Stimulated activated CD8-positive, alpha-beta memory T cell treated with anti-CD3 and anti-CD28 coated beads, Interleukin-15, amount 100 ng/mL, for 1 hour (primary cell): Measurements from ENCODE around the gene NUP214.

ENCODE experiments used
- DNase-seq: peaks from one replicate; pipeline ENCODE4 v3.0.0-alpha.2; 2020; ENCODE audit warnings: low read depth

The NUP214 gene

DNA sequence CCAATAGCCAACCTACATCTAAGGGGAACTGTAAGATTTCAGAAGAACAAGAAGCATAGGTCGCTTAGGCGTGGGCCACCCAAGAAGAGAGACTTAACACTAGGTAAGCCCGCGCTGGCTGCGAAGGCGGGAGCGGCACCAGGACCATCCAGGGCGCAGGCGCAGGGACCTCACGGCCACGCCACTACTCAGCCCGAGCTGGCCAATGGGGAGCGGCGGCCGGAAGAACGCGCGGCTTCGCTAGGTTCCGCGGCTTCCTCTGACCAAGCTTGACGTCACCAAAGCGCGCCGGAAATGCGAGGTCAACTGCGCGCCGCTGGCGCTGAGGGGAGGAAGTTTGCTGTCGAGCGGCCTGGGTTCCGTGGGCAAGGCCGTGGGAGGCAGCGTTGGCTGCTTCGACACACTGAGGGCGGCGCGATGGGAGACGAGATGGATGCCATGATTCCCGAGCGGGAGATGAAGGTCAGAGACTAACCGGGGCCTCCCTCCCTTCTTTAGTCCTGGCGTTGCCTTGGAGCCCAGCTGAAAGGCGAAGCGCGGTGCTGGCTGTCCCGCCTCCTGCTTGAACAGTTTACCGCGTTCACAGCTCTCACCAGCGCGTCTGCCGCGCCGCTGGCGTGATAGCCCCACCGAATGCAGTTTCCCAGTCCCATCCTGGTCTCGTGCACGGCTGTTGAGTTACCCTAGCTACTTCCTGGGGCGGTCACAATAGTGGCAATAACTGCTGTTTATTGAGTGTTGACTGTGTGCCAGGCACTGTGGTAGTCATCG is at the start of gene NUP214:
Gene NUP214 (plus strand): TSS at position 299 of the 771 bp plus-strand sequence. CDS start 119 bp downstream, at position 418.
- DNase-seq: peak; percentile 100

GRCh38 chr9:131076347-131077195 is 48.8 kb upstream of the NUP214 start:
- no peak for DNase-seq

- DNase-seq: no peak
Observed at GRCh38 chr9:131078427-131079366, 46.7 kb upstream of the NUP214 start.

- no peak for DNase-seq
Observed at GRCh38 chr9:131080589-131080988, 44.8 kb upstream of the NUP214 start.

GRCh38 chr9:131081868-131082267 is 43.5 kb upstream of the NUP214 start:
- no peak for DNase-seq

DNA sequence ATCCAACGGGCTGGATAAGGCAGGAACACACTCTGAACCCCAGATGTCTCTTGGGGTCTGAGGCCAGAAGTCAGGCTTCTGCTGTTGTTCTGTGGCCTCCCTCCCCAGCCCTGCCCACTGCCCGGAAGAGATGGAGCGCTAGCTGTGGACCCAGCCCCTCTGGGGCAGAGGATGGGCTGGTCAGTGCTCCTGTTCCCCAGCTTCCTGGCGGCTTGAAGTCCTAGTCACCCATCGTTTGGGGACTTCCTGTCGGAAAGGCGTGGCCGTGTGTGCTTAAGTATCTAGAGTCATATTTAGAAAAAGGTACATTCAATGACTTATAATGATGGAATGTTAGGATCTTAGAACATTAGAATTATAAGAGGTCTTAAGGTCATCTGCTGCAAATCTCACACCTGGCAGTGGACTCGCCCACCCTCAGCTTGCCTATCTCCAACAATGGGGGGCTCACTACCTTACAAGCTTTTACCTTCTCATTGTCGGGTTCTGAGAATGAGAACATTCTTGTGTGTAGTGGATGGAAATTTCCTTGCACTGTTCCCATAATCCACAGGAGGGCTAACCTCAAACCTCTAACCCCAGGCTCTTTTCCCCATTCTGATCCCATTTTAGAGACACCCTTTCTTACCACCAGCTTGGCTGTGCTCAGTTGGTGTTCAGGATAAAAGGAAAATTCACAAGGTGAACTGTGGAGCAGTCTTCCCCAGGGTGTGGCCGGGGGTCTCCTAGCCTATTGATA is 42.4 kb upstream of the NUP214 start:
- DNase-seq: no peak

- DNase-seq: no peak
Observed at GRCh38 chr9:131084661-131085369, 40.6 kb upstream of the NUP214 start.

DNA sequence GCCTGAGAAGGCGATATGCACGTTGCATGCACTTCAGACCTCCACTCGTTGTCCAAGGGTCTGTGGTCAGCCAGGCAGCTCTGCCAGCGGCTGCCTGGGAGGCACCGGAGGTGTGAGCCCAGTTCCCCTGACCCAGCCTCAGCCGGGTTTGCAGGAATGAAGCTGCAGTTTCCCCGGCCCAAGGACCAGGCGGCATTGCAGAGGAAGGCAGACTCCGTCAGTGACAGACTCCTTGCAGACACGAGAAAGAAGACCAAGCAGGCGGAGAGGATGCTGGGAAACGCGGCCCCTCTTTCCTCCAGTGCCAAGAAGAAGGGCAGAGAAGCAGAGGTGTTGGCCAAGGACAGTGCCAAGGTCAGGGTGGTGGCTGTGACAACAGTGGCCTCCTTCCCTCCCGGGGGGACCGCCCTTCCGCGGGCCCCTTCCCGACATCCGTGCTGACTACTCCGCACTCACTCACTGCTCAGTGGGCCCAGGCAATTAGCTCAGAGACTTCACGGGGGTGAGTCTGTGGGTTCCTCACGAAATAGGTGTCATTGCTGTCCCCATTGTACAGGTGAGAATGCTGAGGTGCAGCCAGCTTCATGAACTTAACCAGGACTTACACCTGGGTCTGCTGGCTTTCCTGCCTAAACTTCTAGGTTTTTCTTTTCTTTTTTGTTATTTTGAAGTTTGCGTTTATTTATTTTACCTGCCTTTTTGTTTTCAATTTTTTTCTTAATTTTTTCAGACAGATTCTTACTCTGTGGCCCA is 39.8 kb upstream of the NUP214 start:
- DNase-seq: no peak

DNA sequence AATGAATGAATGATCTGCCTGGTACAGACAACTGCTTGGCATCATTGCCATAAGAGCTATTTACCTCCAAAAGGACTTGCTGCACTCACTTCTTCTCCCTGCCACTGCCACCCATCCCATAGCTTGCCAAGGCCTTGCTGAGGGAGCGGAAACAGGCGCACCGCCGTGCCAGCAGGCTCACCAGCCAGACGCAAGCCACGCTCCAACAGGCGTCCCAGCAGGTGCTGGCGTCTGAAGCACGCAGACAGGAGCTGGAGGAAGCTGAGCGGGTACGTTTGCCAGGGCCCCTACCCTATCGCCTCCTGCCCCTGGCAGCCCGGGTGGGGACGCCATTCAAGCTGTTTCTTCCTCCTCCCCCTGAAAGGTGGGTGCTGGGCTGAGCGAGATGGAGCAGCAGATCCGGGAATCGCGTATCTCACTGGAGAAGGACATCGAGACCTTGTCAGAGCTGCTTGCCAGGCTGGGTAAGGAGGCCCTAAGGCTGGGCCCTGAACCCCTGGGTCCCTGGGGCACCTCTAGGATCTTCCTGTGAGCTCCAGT is 38.0 kb upstream of the NUP214 start:
- no peak for DNase-seq

- no peak for DNase-seq
Observed at GRCh38 chr9:131090025-131090787, 35.2 kb upstream of the NUP214 start.

GRCh38 chr9:131091352-131091992 is 33.9 kb upstream of the NUP214 start:
- no peak for DNase-seq

GRCh38 chr9:131092030-131092429 is 33.4 kb upstream of the NUP214 start:
- no peak for DNase-seq

GRCh38 chr9:131092548-131093440 is 32.6 kb upstream of the NUP214 start:
- no peak for DNase-seq

GRCh38 chr9:131094015-131094414 is 31.4 kb upstream of the NUP214 start:
- DNase-seq: no peak

DNA sequence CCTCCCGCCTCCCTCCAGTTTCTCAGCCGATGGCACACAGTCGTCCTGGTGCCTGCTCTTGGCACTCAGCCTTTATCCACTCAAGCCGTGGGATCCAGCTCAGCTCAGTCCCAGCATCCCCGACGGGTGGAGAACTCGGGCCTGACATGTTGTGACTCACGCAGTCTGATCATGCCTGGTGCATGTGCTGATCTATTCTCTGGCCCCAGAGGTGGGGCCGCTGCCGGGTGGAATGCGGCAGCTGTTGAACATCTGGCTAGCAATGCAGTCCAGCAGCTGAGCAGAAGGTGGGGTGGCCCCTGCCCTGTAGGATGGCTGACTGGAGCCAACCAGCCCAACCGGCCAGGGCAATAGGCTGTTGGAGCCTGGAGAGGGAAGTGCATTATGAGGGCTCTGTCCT is 30.8 kb upstream of the NUP214 start:
- no peak for DNase-seq

DNA sequence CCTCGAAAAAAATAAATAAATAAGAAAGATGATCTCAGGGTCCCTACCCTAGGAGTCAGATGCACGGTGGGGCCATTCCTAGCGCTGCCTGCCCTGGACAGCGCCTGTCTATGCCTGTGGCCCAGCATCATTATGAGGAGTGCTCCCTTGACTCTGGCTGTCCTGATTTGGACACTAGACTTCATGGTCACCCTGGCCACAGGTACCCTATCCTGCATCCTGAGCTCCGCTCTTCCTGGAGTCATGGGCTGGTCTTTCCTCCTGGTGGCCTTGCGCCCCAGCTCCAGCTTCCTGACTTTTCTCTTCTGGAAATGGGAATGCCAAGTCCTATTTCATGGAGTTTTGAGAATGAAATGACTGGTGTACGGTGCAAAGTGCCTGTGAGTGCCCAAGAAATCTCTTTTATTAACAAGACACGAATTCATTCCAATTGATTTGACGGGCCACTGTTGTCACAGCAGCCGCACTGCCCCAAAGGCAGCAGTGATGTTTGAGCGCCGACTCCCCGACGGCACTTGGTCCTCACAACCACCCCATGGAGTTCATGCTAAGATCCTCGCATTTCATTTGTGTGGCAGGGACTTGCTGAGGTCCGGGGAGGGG is 29.6 kb upstream of the NUP214 start:
- no peak for DNase-seq
